Pancreas (tissue), 10 donors: ENCODE data around the gene ABTB2. TPM values are rescaled to one million over a fixed set of nuclear protein-coding genes. Genes with fewer than 3 reads are reported as not detected.

Source experiments
- ATAC-seq, 4 donors: fragments of 200-7000 bp; cut with Tn5 transposase; one replicate each; pipeline versions ENCODE4 v1.8.0 to v1.9.1; 2020; ENCODE audit warnings: mild to moderate bottlenecking in 4 of 4, moderate library complexity in 4 of 4
- DNase-seq, 6 donors: peaks; one replicate each; pipeline ENCODE4 v3.0.0-alpha.2; 2020
- FAIRE-seq: peaks from 2 replicates; lab custom pipeline; 2012; peaks lifted over from hg19 to GRCh38; lab: Jason Lieb, UNC
- H3K27ac ChIP-seq, 4 donors: fragments of 200-600 bp; sonication (generic); 1 replicate in 3 of 4; 2 replicates in 1 of 4; pipeline versions ENCODE4 v1.5.0 to v1.8.0; 2020
- H3K27me3 ChIP-seq, 4 donors: fragments of 200-600 bp; one replicate each; pipeline ENCODE4 v1.8.0; 2021
- H3K36me3 ChIP-seq, 3 donors: fragments of 200-600 bp; sonication (generic) in 1 of 3; one replicate each; pipeline versions ENCODE4 v1.5.0 to v1.8.0; 2020 to 2021
- H3K4me1 ChIP-seq, 3 donors: fragments of 200-600 bp; one replicate each; pipeline ENCODE4 v1.8.0; 2021
- H3K4me3 ChIP-seq, 4 donors: fragments of 200-600 bp; sonication (generic) in 2 of 4; one replicate each; pipeline versions ENCODE4 v1.5.0 to v1.8.0; 2020 to 2021
- H3K9me3 ChIP-seq, 4 donors: fragments of 200-600 bp; one replicate each; pipeline ENCODE4 v1.8.0; 2021
- CTCF ChIP-seq, 4 donors: fragments of 200-600 bp; sonication (generic) in 3 of 4; IDR thresholded peaks; one replicate each; pipeline versions ENCODE4 v1.5.0 to v1.8.0; 2021; ENCODE audit warnings: antibody characterized with exemption in 4 of 4
- WGBS, 2 donors: extraction: QIAGEN DNeasy Blood & Tissue Kit; methylation state at CpG; one replicate each; pipeline ENCODE4 v1.1.7; 2013; 5-methylcytosine and 5-hydroxymethylcytosine counted together
- intact Hi-C, 3 donors: fragments of 100-400 bp; cut with DNase I; formaldehyde crosslinking; loops; one replicate each; pipeline versions ENCODE4 v1.11.1 to v1.14.2; 2022
- polyA plus RNA-seq, 2 donors: library from polyadenylated mRNA; stranded (reverse); fragments of 200-250 nt; gene quantifications; one replicate each; pipeline ENCODE4 v1.2.3, GENCODE V29; 2013
- total RNA-seq, 6 donors: library from RNA; stranded (reverse); fragmentation: NEBNext Ultra II Directional in 4 of 6; extraction: Animal tissue kit (Norgen Biotek cat#: 25700) in 4 of 6; gene quantifications; one replicate each; pipeline versions ENCODE4 v1.2.1 to v1.2.4, GENCODE V29; 2021 to 2023
- donor health status: healthy with polysubstance abuse.
- donor health status: DM: no; HTN: no; CAD: no; lungs with moderate emphysema.
- donor health status: DM: no; HTN: no; CAD: no.
- donor health status: control.
- donor health status: control.
- donor health status: Bipolar disorder and iron deficiency.
- donor health status: DM: yes; HTN: yes; CAD: no.
- donor health status: DM: no; HTN: no; CAD: no.
- donor health status: DM: no; HTN: no; CAD: no.
- donor health status: DM: yes; HTN: yes; CAD: no.

ABTB2 gene
- total and polyA plus RNA-seq, 8 donors = 0.63 to 4.4 (median 1.9) TPM

- TF ChIP-seq CTCF (IDR thresholded peaks at IDR 0.05) = no peak
- intact Hi-C loops = no loop called here
- Histone ChIP-seq H3K4me3 (no peak overlapping the region), H3K9me3 (no peaks in the 10 kb centered on the region), H3K27ac (no peak overlapping the region), H3K4me1 (no peaks in the 10 kb centered on the region), H3K36me3 (no peaks in the 10 kb centered on the region), H3K27me3 (no peaks in the 10 kb centered on the region)
- DNase-seq (no peak), ATAC-seq (no peak), FAIRE-seq (no peak)
- 86 to 90% methylated on average over 11 of the region's 11 CpGs for WGBS, 2 donors
Observed at GRCh38 chr11:34300026-34300925, 57.5 kb downstream of the ABTB2 start.

GRCh38 chr11:34299284-34299972 lies 58.4 kb downstream of the ABTB2 start:
- no peaks in the 10 kb centered on the region for H3K36me3 ChIP-seq
- DNase-seq = no peak
- ATAC-seq = no peak
- 79 to 86% methylated on average over 11 of the region's 11 CpGs for WGBS, 2 donors
- intact Hi-C loops = no loop called here
- no peaks in the 10 kb centered on the region for H3K9me3 ChIP-seq
- no peak overlapping the region for H3K27ac ChIP-seq
- TF ChIP-seq CTCF (IDR thresholded peaks at IDR 0.05) = no peak
- no peaks in the 10 kb centered on the region for H3K4me1 ChIP-seq
- no peak for FAIRE-seq
- no peaks in the 10 kb centered on the region for H3K27me3 ChIP-seq
- no peak overlapping the region for H3K4me3 ChIP-seq

GRCh38 chr11:34298871-34299270 lies 58.9 kb downstream of the ABTB2 start:
- ATAC-seq (no peak), DNase-seq (no peak), FAIRE-seq (no peak)
- Histone ChIP-seq H3K4me3 (no peak overlapping the region), H3K9me3 (no peaks in the 10 kb centered on the region), H3K27ac (no peak overlapping the region), H3K36me3 (no peaks in the 10 kb centered on the region), H3K27me3 (no peaks in the 10 kb centered on the region), H3K4me1 (no peaks in the 10 kb centered on the region)
- 78 to 81% methylated on average over 2 of the region's 2 CpGs for WGBS, 2 donors
- intact Hi-C loops = no loop called here
- no peak for TF ChIP-seq CTCF (IDR thresholded peaks at IDR 0.05)

GRCh38 chr11:34296412-34296811 lies 61.4 kb downstream of the ABTB2 start:
- no peaks in the 10 kb centered on the region for H3K9me3 ChIP-seq
- FAIRE-seq (no peak), DNase-seq (no peak), ATAC-seq (no peak)
- no peak for TF ChIP-seq CTCF (IDR thresholded peaks at IDR 0.05)
- no peaks in the 10 kb centered on the region for H3K4me1 ChIP-seq
- H3K36me3 ChIP-seq = no peaks in the 10 kb centered on the region
- WGBS, 2 donors = 90 to 92% methylated on average over 1 of the region's 1 CpG
- no peak overlapping the region for H3K4me3 ChIP-seq
- no peaks in the 10 kb centered on the region for H3K27me3 ChIP-seq
- no peak overlapping the region for H3K27ac ChIP-seq
- intact Hi-C loops = no loop called here
